ENCODE results near the gene RPP14.

RPP14 gene

DNA sequence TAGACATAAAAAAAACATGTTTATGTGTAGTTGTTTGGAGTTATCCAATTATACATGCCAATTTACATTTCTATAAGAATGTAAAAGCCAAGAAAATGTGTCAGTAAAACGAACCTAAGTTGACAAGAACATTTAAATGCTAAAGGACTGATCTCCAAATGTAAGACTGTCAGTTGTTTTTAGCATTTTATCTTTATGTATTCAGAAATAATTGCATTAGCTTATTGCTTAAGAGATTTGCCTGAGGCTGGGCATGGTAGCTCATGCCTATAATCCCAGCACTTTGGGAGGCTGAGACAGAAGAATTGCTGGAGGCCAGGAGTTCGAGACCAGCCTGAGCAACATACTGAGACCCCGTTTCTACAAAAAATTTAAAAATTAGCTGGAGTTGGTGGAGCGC lies 53.6 kb downstream of the RPP14 start:
- no peak for DNase-seq

DNA sequence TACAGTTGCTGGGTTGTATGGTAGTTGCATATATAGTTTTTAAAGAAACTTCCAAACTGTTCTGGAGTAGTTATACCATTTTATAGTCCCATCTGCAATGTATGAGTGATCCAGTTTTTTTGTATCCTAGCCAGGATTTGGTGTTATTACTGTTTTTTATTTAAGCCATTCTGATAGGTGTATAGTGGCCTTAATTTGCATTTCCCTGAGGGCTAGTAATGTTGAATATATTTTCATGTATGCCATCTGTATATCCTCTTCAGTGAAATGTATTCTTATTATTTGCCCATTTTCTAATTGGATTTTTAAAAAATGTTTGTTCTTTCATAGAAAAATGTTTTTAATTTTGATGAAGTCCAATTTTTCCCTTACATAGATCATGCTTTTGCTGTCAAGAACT lies 55.8 kb downstream of the RPP14 start:
- DNase-seq: no peak

DNA sequence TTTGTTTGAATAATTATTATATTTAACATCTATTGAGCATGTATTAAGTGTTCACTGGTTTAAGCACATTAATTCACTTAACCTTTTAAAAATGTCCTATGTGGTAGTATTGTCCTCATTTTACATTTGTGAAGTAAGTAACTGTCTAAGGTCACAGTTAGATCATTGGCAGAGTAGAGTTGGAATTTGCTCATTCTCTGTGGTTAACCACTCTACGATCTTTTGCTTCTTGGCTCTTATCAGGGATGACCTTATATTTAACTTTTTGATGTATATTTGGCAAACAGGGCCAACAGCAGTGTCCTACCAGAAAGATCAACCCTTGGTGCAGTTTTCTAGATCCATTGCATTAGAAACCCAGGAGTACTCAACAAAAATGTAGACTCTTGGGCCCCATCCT lies 60.7 kb downstream of the RPP14 start:
- DNase-seq: no peak

DNA sequence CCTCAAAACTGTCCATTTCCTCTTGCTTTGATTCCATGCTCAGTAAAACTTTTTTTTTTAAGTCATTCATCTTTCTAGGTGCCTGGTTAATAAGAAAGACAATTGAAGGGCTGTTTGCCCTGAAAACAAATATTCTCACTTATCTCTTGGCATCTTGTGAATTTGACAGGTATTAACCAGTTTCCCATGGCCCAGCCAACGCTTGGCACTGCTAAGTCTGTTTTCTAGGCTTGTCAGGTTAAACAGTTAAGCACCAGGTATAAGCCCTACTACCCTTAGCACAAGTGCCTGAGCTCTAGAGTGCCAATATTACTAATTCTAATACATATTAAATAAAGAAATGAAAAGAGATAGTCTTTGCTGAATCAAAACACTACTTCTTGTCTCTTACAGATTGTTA lies 63.0 kb downstream of the RPP14 start:
- DNase-seq: no peak
